ENCODE measurements around the gene MAD1L1. TPM values are rescaled to one million over a fixed set of nuclear protein-coding genes. Genes with fewer than 3 reads are reported as not detected.
"Not testable (repeated sequence)": the region's sequence is repeated elsewhere in the genome, so short reads cannot be mapped to it uniquely, and the experiment has no call there.

Gene MAD1L1
- total RNA-seq, 1 experiment from 2014 or later, result 38.5 TPM

GRCh38 chr7:2058246-2058645, 174.5 kb downstream of the MAD1L1 start:
- POLR2A ChIA-PET, CTCF ChIA-PET: not testable (repeated sequence)

GRCh38 chr7:2055956-2056355, 176.8 kb downstream of the MAD1L1 start:
- Histone ChIP-seq H3K4me1 (ENCODE audit: control insufficient read depth in 1 of 2, insufficient read depth in 2 of 2, low read length in 2 of 2) (no peaks in the 10 kb centered on the region), H3K4me3 (replicated peaks in 1 of 2; ENCODE audit: low read depth in 1 of 2, low read length in 2 of 2) (no peak overlapping the region), H3K9me3 (ENCODE audit: control insufficient read depth in 1 of 2, insufficient read depth in 1 of 2, low read depth in 1 of 2, low read length in 2 of 2) (peaks cover 8% of the 10 kb centered on the region in 2 experiments; a peak in 2 of 4 replicates), H3K79me2 (ENCODE audit: insufficient read depth, low read length) (no peaks in the 10 kb centered on the region), H3K27me3 (ENCODE audit: insufficient read depth, low read length) (no peaks in the 10 kb centered on the region), H3K27ac (ENCODE audit: low read depth, low read length) (no peak overlapping the region), H3K9me2 (ENCODE audit: insufficient read depth) (no peaks in the 10 kb centered on the region), H3K36me3 (ENCODE audit: control insufficient read depth in 1 of 2, insufficient read depth in 2 of 2, low read length in 2 of 2) (no peaks in the 10 kb centered on the region), H2AFZ (ENCODE audit: low read depth, low read length, poor library complexity, severe bottlenecking) (no peak overlapping the region), H3K4me2 (ENCODE audit: low read length) (no peak overlapping the region), H4K20me1 (ENCODE audit: insufficient read depth) (no peaks in the 10 kb centered on the region), H3K9ac (ENCODE audit: low read length) (no peak overlapping the region)
- no peak for TF ChIP-seq ZBTB33 (IDR thresholded peaks at IDR 0.05; ENCODE audit: extremely low read depth, insufficient replicate concordance, low read length)
- no peak for TF ChIP-seq EZH2 (IDR thresholded peaks at IDR 0.05)
- no peak for TF ChIP-seq EZH2phosphoT487 (IDR thresholded peaks at IDR 0.05; ENCODE audit: borderline replicate concordance)
- TF ChIP-seq RAD21 (IDR thresholded peaks at IDR 0.05; ENCODE audit: low read depth), result no peak
- TF ChIP-seq FOSL1 (IDR thresholded peaks at IDR 0.05; ENCODE audit: low read depth), result no peak
- TF ChIP-seq SP1 (IDR thresholded peaks at IDR 0.05; ENCODE audit: low read depth), result no peak
- no peak for TF ChIP-seq CBX3 (IDR thresholded peaks at IDR 0.05; ENCODE audit: low read depth)
- no peak for TF ChIP-seq CTCF (IDR thresholded peaks at IDR 0.05 in 2 of 3, conservative IDR thresholded peaks at IDR 0.05 in 1 of 3; ENCODE audit: borderline replicate concordance in 1 of 3, insufficient read depth in 1 of 3, low read depth in 2 of 3, low read length in 2 of 3)
- TF ChIP-seq POLR2A (IDR thresholded peaks at IDR 0.05; ENCODE audit: borderline replicate concordance, extremely low read depth, insufficient read depth, insufficient read length), result no peak
- TF ChIP-seq ZFX (IDR thresholded peaks at IDR 0.05), result no peak
- TF ChIP-seq SRF (IDR thresholded peaks at IDR 0.05; ENCODE audit: low read depth), result no peak
- no peak for TF ChIP-seq ELF1 (IDR thresholded peaks at IDR 0.05; ENCODE audit: borderline replicate concordance, low read depth)
- no peak for TF ChIP-seq SIN3A (IDR thresholded peaks at IDR 0.05; ENCODE audit: low read depth)
- TF ChIP-seq TCF7L2 (IDR thresholded peaks at IDR 0.05; ENCODE audit: borderline replicate concordance, extremely low read depth, insufficient read depth, insufficient read length), result no peak
- TF ChIP-seq JUND (IDR thresholded peaks at IDR 0.05), result no peak
- no peak for TF ChIP-seq ATF3 (IDR thresholded peaks at IDR 0.05)
- no peak for TF ChIP-seq POLR2AphosphoS5 (IDR thresholded peaks at IDR 0.05; ENCODE audit: low read depth, low read length)
- no peak for TF ChIP-seq YY1 (IDR thresholded peaks at IDR 0.05; ENCODE audit: extremely low read depth, insufficient replicate concordance, low read depth, low read length)
- TF ChIP-seq ZNF274 (IDR thresholded peaks at IDR 0.05; ENCODE audit: low read depth, low read length), result no peak
- no peak for TF ChIP-seq EGR1 (IDR thresholded peaks at IDR 0.05; ENCODE audit: low read depth)
- BruUV-seq (replicated peaks), result no TSS peak
- ChIA-PET CTCF (no interaction called here), POLR2A (no interaction called here), RAD21 (ENCODE audit: low non-redundant PET in 1 of 2, low total read pairs in 2 of 2, uncharacterized antibody in 2 of 2, unreplicated experiment in 2 of 2) (no interaction called here)
- intact Hi-C loops (cut with micrococcal nuclease), result no loop called here
- ATAC-seq (no peak), DNase-seq (ENCODE audit: low read depth, low spot score) (no peak)

More at GRCh38 chr7:2058246-2058645, 174.5 kb downstream of the MAD1L1 start:
- H3K9me3 ChIP-seq (ENCODE audit: control insufficient read depth in 1 of 2, insufficient read depth in 1 of 2, low read depth in 1 of 2, low read length in 2 of 2); RAD21 ChIA-PET (ENCODE audit: low non-redundant PET in 1 of 2, low total read pairs in 2 of 2, uncharacterized antibody in 2 of 2, unreplicated experiment in 2 of 2); H4K20me1 ChIP-seq (ENCODE audit: insufficient read depth); DNase-seq (ENCODE audit: low read depth, low spot score); H3K36me3 ChIP-seq (ENCODE audit: control insufficient read depth in 1 of 2, insufficient read depth in 2 of 2, low read length in 2 of 2); intact Hi-C loops (cut with micrococcal nuclease); H3K4me2 ChIP-seq (ENCODE audit: low read length); H3K9me2 ChIP-seq (ENCODE audit: insufficient read depth); H3K4me1 ChIP-seq (ENCODE audit: control insufficient read depth in 1 of 2, insufficient read depth in 2 of 2, low read length in 2 of 2); H3K9ac ChIP-seq (ENCODE audit: low read length); H3K79me2 ChIP-seq (ENCODE audit: insufficient read depth, low read length); H3K27me3 ChIP-seq (ENCODE audit: insufficient read depth, low read length); BruUV-seq (replicated peaks); H2AFZ ChIP-seq (ENCODE audit: low read depth, low read length, poor library complexity, severe bottlenecking); H3K4me3 ChIP-seq (replicated peaks in 1 of 2; ENCODE audit: low read depth in 1 of 2, low read length in 2 of 2); ATAC-seq; H3K27ac ChIP-seq (ENCODE audit: low read depth, low read length): not testable (repeated sequence)
